ENCODE results near the gene RFPL4AL1.
"Not testable (repeated sequence)": the region's sequence is repeated elsewhere in the genome, so short reads cannot be mapped to it uniquely, and the experiment has no call there.

The RFPL4AL1 gene

GRCh38 chr19:55768818-55769217 is at the start of gene RFPL4AL1:
RFPL4AL1 (plus strand) TSS chr19:55769118; CDS start chr19:55771805, 2,687 bp downstream.
- in situ Hi-C loops (cut with HindIII; ENCODE audit: low pct_ligation_motif_present, low pct_unique_long_range_greater_than_20kb, low sequenced_read_pairs), result not testable (repeated sequence)

DNA sequence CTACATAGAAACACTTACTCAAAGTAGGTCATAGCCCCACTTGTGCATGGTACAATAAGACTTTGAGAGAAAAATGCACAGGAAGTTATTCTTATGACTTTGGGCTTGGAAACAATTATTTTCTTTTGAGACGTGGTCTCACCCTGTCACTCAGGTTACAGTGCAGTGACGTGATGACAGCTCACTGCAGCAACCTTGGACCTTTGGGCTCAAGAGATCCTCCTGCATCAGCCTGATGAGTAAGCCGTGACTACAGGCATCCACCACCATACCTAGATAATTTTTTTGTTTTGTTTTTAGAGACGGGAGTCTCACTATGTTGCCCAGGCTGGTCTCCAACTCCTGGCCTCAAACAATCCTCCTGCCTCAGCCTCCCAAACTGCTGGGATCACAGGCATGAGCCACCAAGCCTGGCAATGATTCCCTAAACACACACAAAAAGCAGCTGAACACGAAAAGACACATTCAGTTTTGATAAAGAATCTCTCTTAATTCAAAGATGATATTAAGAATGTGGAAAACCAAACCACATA is 48.6 kb upstream of the RFPL4AL1 start:
- DNase-seq, result no peak
- in situ Hi-C loops (cut with HindIII; ENCODE audit: low pct_ligation_motif_present, low pct_unique_long_range_greater_than_20kb, low sequenced_read_pairs), result no loop called here

More at GRCh38 chr19:55768818-55769217, at the start of gene RFPL4AL1:
- DNase-seq, result not testable (repeated sequence)

DNA sequence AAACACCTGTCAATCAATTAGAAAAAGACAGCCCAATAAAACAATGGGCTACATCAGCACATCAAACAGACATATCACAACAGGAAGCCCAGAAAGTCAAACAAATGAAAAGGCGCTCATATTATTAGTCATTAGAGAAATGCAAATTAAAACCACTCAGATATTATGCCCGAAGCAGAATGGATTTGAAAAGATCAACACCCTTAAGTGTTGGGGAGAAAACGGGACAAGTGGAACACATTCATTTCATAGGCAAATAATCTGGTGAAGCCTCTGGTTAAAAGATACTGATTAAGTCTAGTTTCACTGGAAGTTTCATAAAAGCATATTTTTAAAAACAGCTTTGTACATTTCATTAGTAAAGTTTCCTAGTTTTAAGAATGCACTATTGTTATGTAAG is 48.1 kb upstream of the RFPL4AL1 start:
- in situ Hi-C loops (cut with HindIII; ENCODE audit: low pct_ligation_motif_present, low pct_unique_long_range_greater_than_20kb, low sequenced_read_pairs), result no loop called here
- DNase-seq, result no peak

DNA sequence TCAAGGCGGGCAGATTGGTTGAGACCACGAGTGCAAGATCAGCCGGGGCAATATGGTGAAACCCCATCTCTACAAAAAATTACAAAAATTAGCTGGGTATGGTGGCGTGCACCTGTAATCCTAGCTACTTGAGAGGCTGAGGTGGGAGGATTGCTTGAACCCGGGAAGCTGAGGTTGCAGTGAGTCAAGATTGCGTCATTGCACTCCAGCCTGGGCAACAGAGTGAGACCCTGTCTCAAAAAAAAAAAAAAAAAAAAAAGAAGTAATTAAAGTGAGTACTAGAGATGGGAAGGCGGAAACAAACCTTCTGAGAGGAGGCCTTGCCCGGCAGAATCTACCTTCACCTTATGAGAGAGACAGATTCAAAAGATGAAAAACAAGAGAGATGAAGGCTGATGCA is 45.4 kb upstream of the RFPL4AL1 start:
- in situ Hi-C loops (cut with HindIII; ENCODE audit: low pct_ligation_motif_present, low pct_unique_long_range_greater_than_20kb, low sequenced_read_pairs), result no loop called here
- no peak for DNase-seq

- DNase-seq; in situ Hi-C loops (cut with HindIII; ENCODE audit: low pct_ligation_motif_present, low pct_unique_long_range_greater_than_20kb, low sequenced_read_pairs): not testable (repeated sequence)
Measured at GRCh38 chr19:55730378-55730777, 38.5 kb upstream of the RFPL4AL1 start.

DNA sequence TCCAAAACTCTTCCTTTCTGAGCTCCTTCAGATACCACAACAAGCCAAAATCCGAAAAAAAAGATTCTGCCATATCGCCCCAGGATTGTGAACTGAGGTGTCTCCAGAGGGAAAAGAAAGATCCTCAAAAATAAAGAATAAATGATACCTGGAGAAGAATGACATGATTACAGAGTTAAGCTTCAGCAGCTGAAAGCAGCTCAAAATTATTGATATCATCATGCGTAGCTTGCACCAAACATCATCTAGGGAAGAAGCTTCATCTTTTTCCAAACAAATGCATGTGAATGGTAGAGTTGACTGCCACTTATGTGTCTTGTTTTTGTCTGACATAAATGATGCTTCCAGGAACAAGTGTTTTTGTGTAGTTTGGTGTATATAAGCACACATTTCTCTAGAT is 30.6 kb upstream of the RFPL4AL1 start, which contains the start of gene NLRP9:
Gene NLRP9 (minus strand): TSS at position 101 of the 400 bp plus-strand sequence. CDS start 28 bp downstream, at position 73.
- DNase-seq, result no peak
- in situ Hi-C loops (cut with HindIII; ENCODE audit: low pct_ligation_motif_present, low pct_unique_long_range_greater_than_20kb, low sequenced_read_pairs), result no loop called here

- no peak for DNase-seq
- in situ Hi-C loops (cut with HindIII; ENCODE audit: low pct_ligation_motif_present, low pct_unique_long_range_greater_than_20kb, low sequenced_read_pairs), result no loop called here
Measured at GRCh38 chr19:55750715-55751114, 18.2 kb upstream of the RFPL4AL1 start.

GRCh38 chr19:55753401-55753800 is 15.5 kb upstream of the RFPL4AL1 start:
- in situ Hi-C loops (cut with HindIII; ENCODE audit: low pct_ligation_motif_present, low pct_unique_long_range_greater_than_20kb, low sequenced_read_pairs), result no loop called here
- no peak for DNase-seq

- DNase-seq; in situ Hi-C loops (cut with HindIII; ENCODE audit: low pct_ligation_motif_present, low pct_unique_long_range_greater_than_20kb, low sequenced_read_pairs): not testable (repeated sequence)
Measured at GRCh38 chr19:55756808-55757207, 12.1 kb upstream of the RFPL4AL1 start.

DNA sequence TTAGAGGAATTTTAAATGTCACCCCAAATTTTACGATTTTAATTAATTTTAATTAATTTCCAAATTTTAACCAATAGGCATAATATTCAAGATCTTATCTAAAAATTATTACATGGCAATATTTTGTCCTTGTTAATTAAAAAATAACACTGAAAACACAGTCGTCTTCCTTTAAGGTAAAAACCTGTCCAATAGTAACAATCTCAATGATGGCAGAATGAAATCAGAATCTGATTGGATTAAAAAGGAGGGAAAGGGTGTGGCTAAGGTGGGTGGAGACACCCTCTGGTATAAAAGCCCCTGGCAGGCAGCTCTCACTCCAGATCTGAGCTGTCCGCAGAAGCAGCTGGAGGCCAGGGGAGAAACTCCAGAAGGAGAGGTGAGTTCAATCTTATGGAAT is 10.1 kb upstream of the RFPL4AL1 start, which contains the start of gene RFPL4A:
Gene RFPL4A (plus strand): TSS at position 301 of the 400 bp plus-strand sequence. CDS start 2,704 bp downstream, outside the sequence.
- in situ Hi-C loops (cut with HindIII; ENCODE audit: low pct_ligation_motif_present, low pct_unique_long_range_greater_than_20kb, low sequenced_read_pairs); DNase-seq: not testable (repeated sequence)

GRCh38 chr19:55766466-55766865 is 2.5 kb upstream of the RFPL4AL1 start:
- in situ Hi-C loops (cut with HindIII; ENCODE audit: low pct_ligation_motif_present, low pct_unique_long_range_greater_than_20kb, low sequenced_read_pairs), result no loop called here
- no peak for DNase-seq

- DNase-seq; in situ Hi-C loops (cut with HindIII; ENCODE audit: low pct_ligation_motif_present, low pct_unique_long_range_greater_than_20kb, low sequenced_read_pairs): not testable (repeated sequence)
Measured at GRCh38 chr19:55769632-55770031, 714 bp downstream of the RFPL4AL1 start.

DNA sequence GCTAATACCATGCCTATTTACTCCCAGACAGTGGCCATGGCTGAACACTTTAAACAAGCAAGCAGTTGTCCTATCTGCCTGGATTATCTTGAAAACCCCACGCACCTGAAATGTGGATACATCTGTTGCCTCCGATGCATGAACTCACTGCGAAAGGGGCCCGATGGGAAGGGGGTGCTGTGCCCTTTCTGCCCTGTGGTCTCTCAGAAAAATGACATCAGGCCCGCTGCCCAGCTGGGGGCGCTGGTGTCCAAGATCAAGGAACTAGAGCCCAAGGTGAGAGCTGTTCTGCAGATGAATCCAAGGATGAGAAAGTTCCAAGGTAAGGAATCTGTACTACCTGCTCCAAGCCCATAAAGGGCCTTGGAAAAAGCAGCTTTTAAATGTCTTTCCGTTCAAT is 8.6 kb downstream of the RFPL4AL1 start:
- in situ Hi-C loops (cut with HindIII; ENCODE audit: low pct_ligation_motif_present, low pct_unique_long_range_greater_than_20kb, low sequenced_read_pairs), result no loop called here
- DNase-seq, result no peak

DNA sequence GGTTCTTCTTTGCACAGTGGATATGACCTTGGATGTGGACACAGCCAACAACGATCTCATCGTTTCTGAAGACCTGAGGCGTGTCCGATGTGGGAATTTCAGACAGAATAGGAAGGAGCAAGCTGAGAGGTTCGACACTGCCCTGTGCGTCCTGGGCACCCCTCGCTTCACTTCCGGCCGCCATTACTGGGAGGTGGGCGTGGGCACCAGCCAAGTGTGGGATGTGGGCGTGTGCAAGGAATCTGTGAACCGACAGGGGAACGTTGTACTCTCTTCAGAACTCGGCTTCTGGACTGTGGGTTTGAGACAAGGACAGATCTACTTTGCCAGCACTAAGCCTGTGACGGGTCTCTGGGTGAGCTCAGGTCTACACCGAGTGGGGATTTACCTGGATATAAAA is 9.4 kb downstream of the RFPL4AL1 start:
- no peak for DNase-seq
- in situ Hi-C loops (cut with HindIII; ENCODE audit: low pct_ligation_motif_present, low pct_unique_long_range_greater_than_20kb, low sequenced_read_pairs), result no loop called here

DNA sequence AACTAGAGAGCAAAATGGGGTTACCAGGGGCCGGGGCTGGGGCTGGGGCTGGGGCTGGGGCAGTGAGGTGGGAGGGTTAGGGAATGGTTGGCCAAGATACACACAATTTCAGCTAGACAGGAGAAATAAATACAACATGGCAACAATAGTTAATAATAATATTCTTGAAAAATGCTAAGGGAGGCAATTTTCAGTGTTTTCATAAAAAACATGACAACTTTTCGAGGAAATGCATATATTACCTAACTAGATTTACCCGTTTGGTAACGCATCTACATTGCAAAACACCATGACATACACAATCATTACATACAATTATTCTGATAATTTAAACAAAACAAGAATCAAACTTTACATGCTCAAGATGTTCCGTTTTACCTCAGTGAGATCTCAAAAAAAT is 12.2 kb downstream of the RFPL4AL1 start:
- in situ Hi-C loops (cut with HindIII; ENCODE audit: low pct_ligation_motif_present, low pct_unique_long_range_greater_than_20kb, low sequenced_read_pairs), result no loop called here

DNA sequence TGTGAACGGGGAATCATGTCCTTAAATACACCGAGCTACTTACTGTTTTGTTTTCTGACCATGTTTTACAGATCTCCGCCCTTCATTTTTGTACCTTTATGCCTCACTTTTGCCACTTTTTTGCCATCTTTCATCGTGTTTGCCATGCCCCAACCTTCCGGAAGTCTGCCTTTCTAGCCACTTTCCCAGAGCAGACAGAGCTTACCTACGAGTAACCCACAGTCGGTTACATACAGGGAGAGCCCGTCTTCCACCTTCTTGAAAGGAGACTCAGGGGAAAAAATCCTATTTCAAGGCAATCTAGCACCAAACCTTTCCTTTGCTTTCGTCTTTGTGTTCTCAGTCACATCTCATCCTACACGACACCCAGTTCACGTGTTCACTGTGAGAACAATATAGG is 26.1 kb downstream of the RFPL4AL1 start:
- DNase-seq, result no peak
- in situ Hi-C loops (cut with HindIII; ENCODE audit: low pct_ligation_motif_present, low pct_unique_long_range_greater_than_20kb, low sequenced_read_pairs), result no loop called here

More for the DNA sequence above, 12.2 kb downstream of the RFPL4AL1 start:
- DNase-seq, result no peak

DNA sequence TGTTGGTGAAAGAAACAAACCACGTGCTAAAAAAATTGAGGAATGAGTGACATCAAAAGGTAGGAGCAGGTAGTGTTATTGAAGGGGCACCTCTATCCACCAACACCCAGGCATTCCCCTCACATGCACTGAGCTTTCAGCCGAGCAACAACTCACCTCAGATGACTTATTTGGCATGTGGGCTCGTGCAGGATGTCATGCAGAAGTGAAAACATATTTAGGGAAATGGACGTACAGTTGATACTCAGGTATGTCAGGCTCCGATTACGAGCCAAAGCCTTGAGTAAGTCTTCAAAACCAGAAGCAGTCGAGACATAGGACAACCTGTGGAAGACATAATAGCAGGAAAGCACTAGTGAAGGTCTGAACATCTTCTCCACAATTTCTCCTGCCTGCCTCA is 32.5 kb downstream of the RFPL4AL1 start:
- in situ Hi-C loops (cut with HindIII; ENCODE audit: low pct_ligation_motif_present, low pct_unique_long_range_greater_than_20kb, low sequenced_read_pairs), result no loop called here
- DNase-seq, result no peak

GRCh38 chr19:55802281-55802680 is 33.4 kb downstream of the RFPL4AL1 start:
- DNase-seq, result no peak
- in situ Hi-C loops (cut with HindIII; ENCODE audit: low pct_ligation_motif_present, low pct_unique_long_range_greater_than_20kb, low sequenced_read_pairs), result no loop called here

DNA sequence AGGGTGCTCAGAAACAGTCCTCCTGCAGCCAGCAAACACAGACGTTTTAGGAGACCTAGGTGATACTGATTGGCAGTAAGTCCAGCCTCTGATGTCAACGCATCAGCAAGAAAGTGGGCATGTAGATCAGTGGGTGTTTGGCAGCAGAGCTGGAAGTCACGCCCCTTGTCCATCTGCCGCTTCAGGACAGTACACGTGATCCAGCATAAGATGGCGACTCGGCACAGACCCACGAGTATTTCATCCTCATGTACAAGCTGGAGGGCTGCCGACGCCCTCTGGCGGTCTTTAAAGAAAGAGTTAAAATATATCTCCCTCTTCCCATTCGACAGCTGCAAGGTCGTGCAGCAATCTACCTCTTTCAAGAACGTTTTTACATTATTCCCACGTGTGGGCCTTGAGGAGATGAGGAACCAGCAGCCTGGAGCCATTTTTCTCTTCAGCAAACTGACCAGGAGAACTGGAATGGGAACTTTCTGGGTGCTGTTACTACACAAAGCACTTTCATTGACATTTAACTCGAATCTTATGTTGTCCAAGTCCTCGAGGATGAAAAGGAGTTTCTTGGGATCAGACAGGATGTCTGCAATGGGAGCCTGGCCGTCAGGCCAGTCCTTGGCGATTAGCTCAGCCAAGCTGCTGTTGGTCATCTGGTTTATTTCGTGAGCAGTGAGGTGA is 40.6 kb downstream of the RFPL4AL1 start:
- peak; percentile 61 for DNase-seq
- in situ Hi-C loops (cut with HindIII; ENCODE audit: low pct_ligation_motif_present, low pct_unique_long_range_greater_than_20kb, low sequenced_read_pairs), result no loop called here

- in situ Hi-C loops (cut with HindIII; ENCODE audit: low pct_ligation_motif_present, low pct_unique_long_range_greater_than_20kb, low sequenced_read_pairs), result no loop called here
- no peak for DNase-seq
Measured at GRCh38 chr19:55811340-55811739, 42.4 kb downstream of the RFPL4AL1 start.

Data from ACHN (cell line).